ENCODE results near the gene TCF4. TPM values are rescaled to one million over a fixed set of nuclear protein-coding genes. Genes with fewer than 3 reads are reported as not detected.

Gene TCF4
- total RNA-seq, 1 donor from 2014 or later: 115 TPM

- H3K4me1 Mint-ChIP-seq (ENCODE audit: low read depth, unreplicated experiment): peaks cover 3% of the 10 kb centered on the region
- FAIRE-seq: no peak
These were observed 30.8 kb downstream of the TCF4 start for GRCh38 chr18:55557211-55557610.

DNA sequence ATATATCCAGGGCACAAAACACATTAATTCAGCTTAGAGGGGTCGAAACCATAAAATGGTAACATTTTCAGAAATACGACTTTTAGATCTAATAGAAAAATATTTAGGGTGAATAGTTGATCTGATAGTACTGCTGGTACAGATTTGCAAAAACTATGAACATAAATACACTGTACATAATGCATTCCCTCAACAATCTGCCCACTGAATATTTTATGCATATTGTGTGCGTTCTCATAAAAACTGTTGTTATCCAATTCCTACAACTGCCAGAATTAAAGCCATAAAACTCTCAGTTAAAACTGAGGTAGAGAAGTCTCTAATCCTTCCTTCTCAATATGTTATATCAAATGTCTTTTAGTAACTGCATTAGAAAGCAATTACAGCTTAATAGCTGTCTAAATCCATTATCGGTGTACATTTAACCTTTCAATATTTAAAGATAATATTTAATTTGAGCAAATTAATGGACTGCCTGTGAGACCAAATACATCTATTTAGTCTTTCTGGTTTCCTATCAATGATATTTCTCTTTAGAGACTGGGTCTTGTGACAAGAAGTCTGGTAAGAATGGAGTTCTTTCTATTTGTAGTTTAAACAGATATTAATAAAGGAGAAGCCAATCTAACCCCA is 32.5 kb downstream of the TCF4 start:
- DNase-seq (ENCODE audit: low read depth) (no peak), FAIRE-seq (no peak)
- Histone ChIP-seq H3K27ac (ENCODE audit: low read depth, low read length) (no peak overlapping the region), H2AFZ (ENCODE audit: low read depth, low read length) (no peak overlapping the region), H4K20me1 (ENCODE audit: insufficient read depth, low read length) (peaks cover 20% of the 10 kb centered on the region), H3K27me3 (ENCODE audit: insufficient read depth, low read length) (no peaks in the 10 kb centered on the region), H3K9me3 (ENCODE audit: insufficient read depth, low read depth, low read length) (no peaks in the 10 kb centered on the region), H3K79me2 (ENCODE audit: insufficient read depth, low read length) (peaks cover 85% of the 10 kb centered on the region), H3K4me2 (ENCODE audit: low read length) (no peak overlapping the region), H3K36me3 (ENCODE audit: insufficient read depth, low read length) (peaks cover 6% of the 10 kb centered on the region), H3K4me1 (ENCODE audit: insufficient read depth, low read length) (no peaks in the 10 kb centered on the region), H3K9ac (ENCODE audit: low read length) (no peak overlapping the region), H3K4me3 (ENCODE audit: insufficient read depth, low read depth, low read length) (no peak overlapping the region)
- no peaks in the 10 kb centered on the region for H3K27me3 Mint-ChIP-seq (ENCODE audit: low read depth, unreplicated experiment)
- H3K27ac Mint-ChIP-seq (ENCODE audit: unreplicated experiment): no peak overlapping the region
- TF ChIP-seq, protein P1, sequence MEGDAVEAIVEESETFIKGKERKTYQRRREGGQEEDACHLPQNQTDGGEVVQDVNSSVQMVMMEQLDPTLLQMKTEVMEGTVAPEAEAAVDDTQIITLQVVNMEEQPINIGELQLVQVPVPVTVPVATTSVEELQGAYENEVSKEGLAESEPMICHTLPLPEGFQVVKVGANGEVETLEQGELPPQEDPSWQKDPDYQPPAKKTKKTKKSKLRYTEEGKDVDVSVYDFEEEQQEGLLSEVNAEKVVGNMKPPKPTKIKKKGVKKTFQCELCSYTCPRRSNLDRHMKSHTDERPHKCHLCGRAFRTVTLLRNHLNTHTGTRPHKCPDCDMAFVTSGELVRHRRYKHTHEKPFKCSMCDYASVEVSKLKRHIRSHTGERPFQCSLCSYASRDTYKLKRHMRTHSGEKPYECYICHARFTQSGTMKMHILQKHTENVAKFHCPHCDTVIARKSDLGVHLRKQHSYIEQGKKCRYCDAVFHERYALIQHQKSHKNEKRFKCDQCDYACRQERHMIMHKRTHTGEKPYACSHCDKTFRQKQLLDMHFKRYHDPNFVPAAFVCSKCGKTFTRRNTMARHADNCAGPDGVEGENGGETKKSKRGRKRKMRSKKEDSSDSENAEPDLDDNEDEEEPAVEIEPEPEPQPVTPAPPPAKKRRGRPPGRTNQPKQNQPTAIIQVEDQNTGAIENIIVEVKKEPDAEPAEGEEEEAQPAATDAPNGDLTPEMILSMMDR (IDR thresholded peaks at IDR 0.05; ENCODE audit: insufficient read depth, low read depth, low read length): no peak
- TF ChIP-seq EZH2 (IDR thresholded peaks at IDR 0.05; ENCODE audit: insufficient read depth, low read length): no peak
- peaks cover 3% of the 10 kb centered on the region for H3K4me1 Mint-ChIP-seq (ENCODE audit: low read depth, unreplicated experiment)
- H3K4me3 Mint-ChIP-seq (ENCODE audit: unreplicated experiment): no peak overlapping the region
- H3K9me3 Mint-ChIP-seq (ENCODE audit: unreplicated experiment): no peaks in the 10 kb centered on the region
- H3K36me3 Mint-ChIP-seq (ENCODE audit: low read depth, unreplicated experiment): peaks cover 11% of the 10 kb centered on the region

More at GRCh38 chr18:55557211-55557610, 30.8 kb downstream of the TCF4 start:
- TF ChIP-seq, protein P1 (IDR thresholded peaks at IDR 0.05; ENCODE audit: insufficient read depth, low read depth, low read length): no peak
- TF ChIP-seq EZH2 (IDR thresholded peaks at IDR 0.05; ENCODE audit: insufficient read depth, low read length): no peak
- Histone ChIP-seq H3K4me2 (ENCODE audit: low read length) (no peak overlapping the region), H4K20me1 (ENCODE audit: insufficient read depth, low read length) (peaks cover 15% of the 10 kb centered on the region), H3K27me3 (ENCODE audit: insufficient read depth, low read length) (no peaks in the 10 kb centered on the region), H3K27ac (ENCODE audit: low read depth, low read length) (no peak overlapping the region), H3K4me1 (ENCODE audit: insufficient read depth, low read length) (no peaks in the 10 kb centered on the region), H3K79me2 (ENCODE audit: insufficient read depth, low read length) (peaks cover 85% of the 10 kb centered on the region), H2AFZ (ENCODE audit: low read depth, low read length) (no peak overlapping the region), H3K4me3 (ENCODE audit: insufficient read depth, low read depth, low read length) (no peak overlapping the region), H3K9ac (ENCODE audit: low read length) (no peak overlapping the region), H3K36me3 (ENCODE audit: insufficient read depth, low read length) (peaks cover 3% of the 10 kb centered on the region), H3K9me3 (ENCODE audit: insufficient read depth, low read depth, low read length) (no peaks in the 10 kb centered on the region)
- no peaks in the 10 kb centered on the region for H3K27me3 Mint-ChIP-seq (ENCODE audit: low read depth, unreplicated experiment)
- H3K9me3 Mint-ChIP-seq (ENCODE audit: unreplicated experiment): no peaks in the 10 kb centered on the region
- H3K4me3 Mint-ChIP-seq (ENCODE audit: unreplicated experiment): no peak overlapping the region
- H3K27ac Mint-ChIP-seq (ENCODE audit: unreplicated experiment): no peak overlapping the region
- no peak for DNase-seq (ENCODE audit: low read depth)
- peaks cover 4% of the 10 kb centered on the region for H3K36me3 Mint-ChIP-seq (ENCODE audit: low read depth, unreplicated experiment)

DNA sequence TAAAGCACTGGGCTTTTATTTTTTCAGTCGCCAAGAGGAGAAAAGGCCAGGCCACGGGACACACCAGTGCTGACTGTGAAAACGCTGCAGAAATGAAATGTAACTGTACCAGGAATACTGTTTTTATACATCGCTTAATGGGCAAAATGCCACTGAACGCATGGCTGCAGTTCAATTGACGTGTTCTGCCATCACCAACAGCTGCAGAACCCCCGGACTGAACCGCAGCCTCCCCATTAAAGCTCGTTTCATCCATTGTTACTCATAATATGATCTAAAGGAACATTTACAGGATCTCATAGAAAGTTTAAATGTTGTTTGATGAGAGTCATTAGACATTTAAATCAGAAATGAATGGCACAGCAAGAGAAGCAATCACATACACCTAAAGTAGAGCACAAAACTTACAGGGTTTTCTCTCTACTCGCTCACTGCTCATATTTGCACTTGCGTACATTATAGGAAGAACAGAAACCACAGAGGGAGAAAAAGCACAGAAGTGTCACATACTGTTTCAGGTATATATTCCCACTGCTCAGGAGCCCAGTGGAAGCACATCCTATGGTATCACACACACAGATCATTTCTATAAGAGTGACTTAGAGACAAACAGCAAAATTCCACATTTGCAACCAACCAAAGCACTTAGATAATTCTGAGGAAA is 35.3 kb downstream of the TCF4 start:
- Histone ChIP-seq H3K27me3 (ENCODE audit: insufficient read depth, low read length) (no peaks in the 10 kb centered on the region), H2AFZ (ENCODE audit: low read depth, low read length) (no peak overlapping the region), H3K79me2 (ENCODE audit: insufficient read depth, low read length) (peaks cover 84% of the 10 kb centered on the region), H3K27ac (ENCODE audit: low read depth, low read length) (peak overlapping the region; percentile 10), H3K9me3 (ENCODE audit: insufficient read depth, low read depth, low read length) (no peaks in the 10 kb centered on the region), H4K20me1 (ENCODE audit: insufficient read depth, low read length) (peaks cover 28% of the 10 kb centered on the region), H3K4me1 (ENCODE audit: insufficient read depth, low read length) (peaks cover 2% of the 10 kb centered on the region), H3K9ac (ENCODE audit: low read length) (no peak overlapping the region), H3K4me2 (ENCODE audit: low read length) (peak overlapping the region; percentile 31), H3K4me3 (ENCODE audit: insufficient read depth, low read depth, low read length) (no peak overlapping the region), H3K36me3 (ENCODE audit: insufficient read depth, low read length) (peaks cover 6% of the 10 kb centered on the region)
- Mint-ChIP-seq H3K9me3 (ENCODE audit: unreplicated experiment) (peaks cover 2% of the 10 kb centered on the region), H3K27ac (ENCODE audit: unreplicated experiment) (no peak overlapping the region), H3K36me3 (ENCODE audit: low read depth, unreplicated experiment) (peaks cover 12% of the 10 kb centered on the region), H3K4me3 (ENCODE audit: unreplicated experiment) (no peak overlapping the region), H3K27me3 (ENCODE audit: low read depth, unreplicated experiment) (no peaks in the 10 kb centered on the region), H3K4me1 (ENCODE audit: low read depth, unreplicated experiment) (peaks cover 9% of the 10 kb centered on the region)
- TF ChIP-seq, protein P1 (IDR thresholded peaks at IDR 0.05; ENCODE audit: insufficient read depth, low read depth, low read length): no peak
- TF ChIP-seq EZH2 (IDR thresholded peaks at IDR 0.05; ENCODE audit: insufficient read depth, low read length): no peak
- FAIRE-seq (no peak), DNase-seq (ENCODE audit: low read depth) (peak; percentile 83)
